Lower leg skin (tissue), 4 donors: Measurements from ENCODE around the gene ST3GAL4. TPM values are rescaled to one million over a fixed set of nuclear protein-coding genes. Genes with fewer than 3 reads are reported as not detected.

Experiments used
- DNase-seq, 2 donors: peaks; one replicate each; pipeline ENCODE4 v3.0.0-alpha.2; 2019; ENCODE audit warnings: low spot score in 2 of 2
- H3K4me3 ChIP-seq: fragments of 200-600 bp; sonication (generic); 2 replicates; pipeline ENCODE4 v1.5.1; 2017; ENCODE audit warnings: mild to moderate bottlenecking, low read depth; ENCODE audit not compliant: poor library complexity, severe bottlenecking
- POLR2A ChIP-seq, 2 donors: fragments of 450-650 bp; IDR thresholded peaks; one replicate each; pipeline ENCODE4 v1.6.1; 2016 to 2017; ENCODE audit warnings: antibody characterized with exemption in 2 of 2, mild to moderate bottlenecking in 1 of 2, moderate library complexity in 1 of 2
- WGBS, 2 donors: methylation state at CpG; one replicate each; pipeline ENCODE4 v1.1.5; 2018; 5-methylcytosine and 5-hydroxymethylcytosine counted together
- intact Hi-C: fragments of 100-400 bp; cut with DNase I; formaldehyde crosslinking; loops from one replicate; pipeline ENCODE4 v1.15.0; 2023; ENCODE audit warnings: low total_unique reads
- total RNA-seq, 4 donors: library from RNA; depleted of rRNA; stranded (reverse); fragments of >200 nt; gene quantifications; one replicate each; pipeline ENCODE4 v1.1.0, GENCODE V29; 2016
- TF ChIP-seq, protein P1 (sequence below), 3 donors: fragments of 450-650 bp; IDR thresholded peaks; one replicate each; pipeline ENCODE4 v1.5.1; 2016; ENCODE audit warnings: antibody characterized with exemption in 3 of 3, mild to moderate bottlenecking in 3 of 3, moderate library complexity in 2 of 3

Gene ST3GAL4
- total RNA-seq, 4 donors from 2014 or later = 12.6 to 27.0 (median 17.1) TPM

DNA sequence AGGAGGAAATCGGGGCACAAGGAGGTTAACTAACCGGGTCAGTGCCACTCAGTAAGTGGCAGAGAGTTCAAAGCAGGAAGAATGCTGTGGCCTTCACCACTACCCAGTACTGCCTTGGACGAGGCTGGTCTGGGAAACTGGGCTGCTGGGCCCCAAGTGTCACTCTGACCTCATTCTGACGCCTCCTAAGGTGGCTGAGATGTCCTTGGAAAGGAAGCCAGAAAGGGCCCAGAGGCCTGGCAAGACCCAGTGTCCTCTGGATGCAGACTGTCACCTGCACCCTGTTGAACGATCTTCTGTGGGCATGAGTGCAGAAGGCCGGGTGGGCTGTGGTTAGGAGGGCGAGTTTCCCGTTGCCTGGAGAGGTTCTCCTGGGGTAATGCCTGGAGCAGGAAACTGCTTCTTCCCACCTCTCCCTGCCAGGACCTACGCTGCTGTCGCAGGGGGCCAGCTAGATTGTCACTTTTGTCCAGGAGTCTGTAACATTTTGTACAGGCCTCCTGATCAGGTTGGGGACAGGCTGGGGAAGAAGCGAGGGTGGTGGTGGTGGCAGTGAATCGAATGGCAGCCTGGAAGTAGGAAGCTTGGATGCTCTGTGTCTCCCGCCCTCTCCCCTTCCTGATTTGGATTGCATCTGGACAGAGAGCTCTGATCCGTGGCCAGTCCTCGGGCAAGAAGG lies 105.1 kb downstream of the ST3GAL4 start:
- TF ChIP-seq POLR2A (IDR thresholded peaks at IDR 0.05) = no peak
- TF ChIP-seq, protein P1, sequence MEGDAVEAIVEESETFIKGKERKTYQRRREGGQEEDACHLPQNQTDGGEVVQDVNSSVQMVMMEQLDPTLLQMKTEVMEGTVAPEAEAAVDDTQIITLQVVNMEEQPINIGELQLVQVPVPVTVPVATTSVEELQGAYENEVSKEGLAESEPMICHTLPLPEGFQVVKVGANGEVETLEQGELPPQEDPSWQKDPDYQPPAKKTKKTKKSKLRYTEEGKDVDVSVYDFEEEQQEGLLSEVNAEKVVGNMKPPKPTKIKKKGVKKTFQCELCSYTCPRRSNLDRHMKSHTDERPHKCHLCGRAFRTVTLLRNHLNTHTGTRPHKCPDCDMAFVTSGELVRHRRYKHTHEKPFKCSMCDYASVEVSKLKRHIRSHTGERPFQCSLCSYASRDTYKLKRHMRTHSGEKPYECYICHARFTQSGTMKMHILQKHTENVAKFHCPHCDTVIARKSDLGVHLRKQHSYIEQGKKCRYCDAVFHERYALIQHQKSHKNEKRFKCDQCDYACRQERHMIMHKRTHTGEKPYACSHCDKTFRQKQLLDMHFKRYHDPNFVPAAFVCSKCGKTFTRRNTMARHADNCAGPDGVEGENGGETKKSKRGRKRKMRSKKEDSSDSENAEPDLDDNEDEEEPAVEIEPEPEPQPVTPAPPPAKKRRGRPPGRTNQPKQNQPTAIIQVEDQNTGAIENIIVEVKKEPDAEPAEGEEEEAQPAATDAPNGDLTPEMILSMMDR (IDR thresholded peaks at IDR 0.05) = no peak
- intact Hi-C loops = no loop called here
- H3K4me3 ChIP-seq = no peak overlapping the region
- DNase-seq = no peak
- 82 to 83% methylated on average over 14 to 15 of the region's 15 CpGs for WGBS, 2 donors

DNA sequence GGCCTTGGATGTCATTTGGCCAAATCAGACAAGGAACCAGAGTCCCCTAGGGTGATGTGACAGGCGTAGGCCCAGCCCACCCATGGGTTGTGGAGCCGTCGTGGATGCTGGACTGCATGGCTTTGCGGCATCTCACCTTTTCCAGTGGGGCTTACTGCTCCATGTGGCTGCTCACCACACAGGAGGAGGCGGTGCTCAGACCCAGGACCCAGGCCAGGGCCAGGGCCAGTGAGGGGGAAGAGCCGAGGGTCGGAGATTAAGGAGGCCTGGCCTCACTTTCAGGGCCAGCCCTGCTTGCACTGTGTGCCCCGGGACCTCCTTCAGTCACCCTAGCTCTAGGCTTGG lies 105.6 kb downstream of the ST3GAL4 start:
- no peak for TF ChIP-seq POLR2A (IDR thresholded peaks at IDR 0.05)
- no peak overlapping the region for H3K4me3 ChIP-seq
- DNase-seq = no peak
- intact Hi-C loops = no loop called here
- WGBS, 2 donors = 84 to 93% methylated on average over 7 of the region's 8 CpGs

DNA sequence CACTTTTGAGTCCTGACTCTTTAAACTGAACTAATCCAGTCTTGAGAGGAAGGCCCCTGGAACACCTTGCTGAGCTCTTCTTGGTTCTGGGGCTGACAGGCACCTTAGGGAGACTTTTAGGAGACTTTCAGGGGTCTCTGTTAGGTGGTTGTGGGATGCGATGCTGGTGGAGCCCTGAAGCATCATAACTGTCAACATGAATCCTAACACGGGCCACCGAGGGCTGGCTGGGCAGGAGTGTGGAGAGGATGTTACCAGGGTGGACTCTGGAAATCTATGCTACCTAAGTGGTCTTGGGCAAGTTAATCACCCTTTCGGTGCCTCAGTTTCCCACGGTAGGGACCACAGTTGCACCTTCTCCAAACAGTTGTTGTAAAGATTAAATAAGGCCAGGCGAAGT lies 106.5 kb downstream of the ST3GAL4 start:
- H3K4me3 ChIP-seq = no peak overlapping the region
- 87 to 95% methylated on average over 6 of the region's 6 CpGs for WGBS, 2 donors
- no peak for DNase-seq
- no peak for TF ChIP-seq POLR2A (IDR thresholded peaks at IDR 0.05)
- TF ChIP-seq, protein P1 (IDR thresholded peaks at IDR 0.05) = no peak
- intact Hi-C loops = no loop called here

DNA sequence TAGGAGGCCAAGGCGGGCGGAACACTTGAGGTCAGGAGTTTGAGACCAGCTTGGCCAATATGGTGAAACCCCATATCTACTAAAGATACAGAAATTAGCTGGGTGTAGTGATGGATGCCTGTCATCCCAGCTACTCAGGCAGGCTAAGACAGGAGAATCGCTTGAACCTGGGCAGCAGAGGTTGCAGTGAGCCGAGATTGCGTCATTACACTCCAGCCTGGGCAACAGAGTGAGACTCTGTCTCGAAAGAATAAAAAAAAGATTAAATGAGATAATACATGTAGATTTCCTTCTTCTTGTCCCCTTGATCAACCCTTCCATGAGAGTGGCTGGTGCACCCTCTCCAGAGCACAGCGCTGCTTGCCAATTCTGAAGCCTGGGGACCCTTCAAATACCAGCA lies 106.9 kb downstream of the ST3GAL4 start:
- no peak for DNase-seq
- intact Hi-C loops = no loop called here
- no peak overlapping the region for H3K4me3 ChIP-seq
- WGBS, 2 donors = 93 to 96% methylated on average over 7 of the region's 7 CpGs
- TF ChIP-seq, protein P1 (IDR thresholded peaks at IDR 0.05) = no peak
- no peak for TF ChIP-seq POLR2A (IDR thresholded peaks at IDR 0.05)

Other genes with a start within 250 kb of the ST3GAL4 start
- 10 to 100 TPM; 17.5 to 24.1 (median 20.7) TPM for gene RPUSD4, start 144.0 kb upstream of the ST3GAL4 start, total RNA-seq
- 10 to 100 TPM in 2 of 4 donors, 1 to 10 TPM in 2; 7.3 to 18.9 (median 9.0) TPM for gene FAM118B, start 143.9 kb upstream of the ST3GAL4 start, total RNA-seq
- 10 to 100 TPM; 56.8 to 84.7 (median 72.3) TPM for gene SRPRA, start 86.8 kb upstream of the ST3GAL4 start, total RNA-seq
- gene FOXRED1, start 86.5 kb upstream of the ST3GAL4 start, total RNA-seq = 10 to 100 TPM in 3 of 4 donors, 1 to 10 TPM in 1; 7.0 to 17.5 (median 14.0) TPM
- 10 to 100 TPM; 13.2 to 16.8 (median 15.3) TPM for gene TIRAP, start 72.6 kb upstream of the ST3GAL4 start, total RNA-seq
- gene DCPS, start 51.6 kb upstream of the ST3GAL4 start, total RNA-seq = 10 to 100 TPM; 15.1 to 23.4 (median 16.7) TPM